Kidney epithelial cell (primary cell): ENCODE data around the gene QTRT2. TPM values are rescaled to one million over a fixed set of nuclear protein-coding genes. Genes with fewer than 3 reads are reported as not detected.

Experiments
- DNase-seq: peaks from one replicate; pipeline ENCODE4 v3.0.0-alpha.2; 2010; ENCODE audit warnings: low read depth
- H3K27me3 ChIP-seq: 2 replicates; pipeline ENCODE4 v1.6.0; 2011; ENCODE audit warnings: low read length; ENCODE audit not compliant: control insufficient read depth, insufficient read depth
- H3K36me3 ChIP-seq: 2 replicates; pipeline ENCODE4 v1.5.1; 2011; ENCODE audit warnings: low read length; ENCODE audit not compliant: control insufficient read depth, insufficient read depth
- H3K4me3 ChIP-seq: 2 replicates; pipeline ENCODE4 v1.5.1; 2011; ENCODE audit warnings: low read depth, mild to moderate bottlenecking, control low read depth, low read length
- total RNA-seq: library from RNA; depleted of rRNA; stranded (reverse); fragments of >200 nt; gene quantifications from 2 replicates; pipeline ENCODE4 v1.2.3, GENCODE V29; 2015
- TF ChIP-seq, protein P1 (sequence below): IDR thresholded peaks from 2 replicates; pipeline ENCODE4 v1.5.1; 2011; ENCODE audit warnings: mild to moderate bottlenecking, moderate library complexity, low read length, control low read depth, inconsistent platforms; ENCODE audit not compliant: insufficient read depth, poor library complexity, severe bottlenecking

Gene QTRT2
- total RNA-seq, 1 donor from 2014 or later, result 30.1 TPM

DNA sequence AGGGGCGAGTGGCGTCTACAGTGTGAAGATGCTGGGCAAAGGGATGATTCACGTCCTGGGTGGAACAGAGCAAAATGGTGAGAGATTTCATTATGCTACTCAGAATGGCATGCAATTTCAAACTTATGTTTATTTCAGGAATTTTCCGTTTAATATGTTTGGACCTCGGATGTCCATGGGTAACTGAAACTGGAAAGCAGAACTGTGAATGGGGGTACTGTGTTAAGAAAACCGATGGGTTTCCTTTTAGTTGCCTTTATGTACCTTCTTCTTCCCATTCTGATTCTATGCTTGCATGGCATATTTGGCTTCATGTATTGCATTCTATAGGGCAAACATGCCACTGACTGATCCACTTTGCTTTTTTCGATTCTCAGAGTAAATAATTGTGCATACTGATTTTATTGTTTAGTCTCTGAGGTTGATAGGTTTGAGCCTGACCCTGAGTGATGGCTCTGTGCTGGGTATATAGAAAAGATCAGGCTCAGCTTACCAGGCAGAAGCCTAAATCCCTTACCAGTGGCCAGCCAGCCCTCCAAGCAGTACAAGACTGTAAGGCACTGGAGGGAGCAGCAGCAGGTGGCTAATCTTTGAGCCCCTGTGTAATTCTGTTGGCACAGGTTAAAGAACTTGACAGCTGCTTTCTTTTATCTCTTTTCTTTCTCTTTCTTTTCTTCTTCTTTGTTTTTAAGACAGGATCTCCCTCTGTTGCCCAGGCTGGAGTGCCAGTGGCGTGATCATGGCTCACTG is 4.5 kb downstream of the QTRT2 start:
- H3K36me3 ChIP-seq, result no peaks in the 10 kb centered on the region
- DNase-seq, result no peak
- no peak overlapping the region for H3K4me3 ChIP-seq
- TF ChIP-seq, protein P1, sequence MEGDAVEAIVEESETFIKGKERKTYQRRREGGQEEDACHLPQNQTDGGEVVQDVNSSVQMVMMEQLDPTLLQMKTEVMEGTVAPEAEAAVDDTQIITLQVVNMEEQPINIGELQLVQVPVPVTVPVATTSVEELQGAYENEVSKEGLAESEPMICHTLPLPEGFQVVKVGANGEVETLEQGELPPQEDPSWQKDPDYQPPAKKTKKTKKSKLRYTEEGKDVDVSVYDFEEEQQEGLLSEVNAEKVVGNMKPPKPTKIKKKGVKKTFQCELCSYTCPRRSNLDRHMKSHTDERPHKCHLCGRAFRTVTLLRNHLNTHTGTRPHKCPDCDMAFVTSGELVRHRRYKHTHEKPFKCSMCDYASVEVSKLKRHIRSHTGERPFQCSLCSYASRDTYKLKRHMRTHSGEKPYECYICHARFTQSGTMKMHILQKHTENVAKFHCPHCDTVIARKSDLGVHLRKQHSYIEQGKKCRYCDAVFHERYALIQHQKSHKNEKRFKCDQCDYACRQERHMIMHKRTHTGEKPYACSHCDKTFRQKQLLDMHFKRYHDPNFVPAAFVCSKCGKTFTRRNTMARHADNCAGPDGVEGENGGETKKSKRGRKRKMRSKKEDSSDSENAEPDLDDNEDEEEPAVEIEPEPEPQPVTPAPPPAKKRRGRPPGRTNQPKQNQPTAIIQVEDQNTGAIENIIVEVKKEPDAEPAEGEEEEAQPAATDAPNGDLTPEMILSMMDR, result no peak
- no peaks in the 10 kb centered on the region for H3K27me3 ChIP-seq

DNA sequence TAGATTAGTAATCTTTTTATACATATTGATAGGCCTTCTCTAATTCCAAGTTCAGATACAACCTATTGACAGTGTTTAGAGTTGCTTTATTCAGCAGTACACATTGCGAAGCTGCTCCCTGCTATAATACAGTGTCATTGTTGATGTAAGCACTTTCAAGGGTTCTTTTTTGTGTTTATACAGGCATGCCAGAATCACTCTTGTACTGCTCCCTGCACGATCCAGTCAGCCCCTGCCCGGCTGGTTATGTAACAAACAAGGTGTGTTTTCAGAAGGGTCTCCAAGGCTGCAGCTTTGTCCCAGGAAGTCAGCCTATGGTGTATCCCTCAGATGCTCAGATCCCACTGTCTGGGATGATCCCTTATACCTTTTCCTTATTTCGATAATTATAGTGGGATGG is 11.3 kb downstream of the QTRT2 start:
- no peak for DNase-seq
- H3K4me3 ChIP-seq, result no peak overlapping the region
- no peaks in the 10 kb centered on the region for H3K27me3 ChIP-seq
- peaks cover 4% of the 10 kb centered on the region for H3K36me3 ChIP-seq
- TF ChIP-seq, protein P1, result no peak

DNA sequence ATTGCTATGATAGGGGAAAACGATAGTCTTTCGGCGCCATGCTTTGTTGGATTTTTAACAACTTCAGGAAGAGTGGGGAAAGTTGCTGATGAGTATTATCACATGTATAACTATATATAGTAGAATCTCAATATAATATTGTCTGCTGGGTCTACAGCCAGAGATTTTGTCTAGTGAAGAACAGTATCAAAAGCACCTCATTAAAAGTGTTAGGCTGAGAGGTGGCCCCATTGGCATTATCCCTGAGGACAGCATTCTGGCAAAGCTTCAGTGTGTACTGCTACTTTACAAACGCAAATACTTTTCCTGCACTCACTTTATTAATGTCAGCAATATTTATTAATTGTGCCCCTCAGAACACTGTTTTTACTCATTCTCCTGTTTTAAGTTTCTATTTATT is 11.8 kb downstream of the QTRT2 start:
- Histone ChIP-seq H3K36me3 (peaks cover 4% of the 10 kb centered on the region), H3K4me3 (no peak overlapping the region), H3K27me3 (no peaks in the 10 kb centered on the region)
- TF ChIP-seq, protein P1, result no peak
- DNase-seq, result no peak

DNA sequence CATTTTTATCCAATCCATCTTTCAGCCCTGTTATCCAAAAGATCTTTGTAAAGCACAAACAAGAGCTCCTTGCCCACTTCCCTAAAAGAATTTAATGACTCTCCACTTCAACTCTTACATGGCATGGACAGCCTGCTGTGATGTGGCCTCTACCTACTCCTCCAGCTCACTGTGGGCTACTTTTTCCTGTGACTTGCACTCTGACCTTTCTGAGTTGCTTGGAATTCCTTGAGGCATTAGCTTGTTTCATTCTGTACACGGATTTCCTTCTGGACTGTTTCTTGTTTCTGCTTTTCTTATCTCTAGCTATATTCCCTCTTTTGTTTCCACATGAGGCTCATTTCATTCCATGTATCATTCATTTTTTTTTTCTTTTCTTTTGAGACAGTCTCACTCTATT is 15.2 kb downstream of the QTRT2 start:
- Histone ChIP-seq H3K36me3 (peaks cover 6% of the 10 kb centered on the region), H3K27me3 (no peaks in the 10 kb centered on the region), H3K4me3 (no peak overlapping the region)
- DNase-seq, result no peak
- TF ChIP-seq, protein P1, result no peak

DNA sequence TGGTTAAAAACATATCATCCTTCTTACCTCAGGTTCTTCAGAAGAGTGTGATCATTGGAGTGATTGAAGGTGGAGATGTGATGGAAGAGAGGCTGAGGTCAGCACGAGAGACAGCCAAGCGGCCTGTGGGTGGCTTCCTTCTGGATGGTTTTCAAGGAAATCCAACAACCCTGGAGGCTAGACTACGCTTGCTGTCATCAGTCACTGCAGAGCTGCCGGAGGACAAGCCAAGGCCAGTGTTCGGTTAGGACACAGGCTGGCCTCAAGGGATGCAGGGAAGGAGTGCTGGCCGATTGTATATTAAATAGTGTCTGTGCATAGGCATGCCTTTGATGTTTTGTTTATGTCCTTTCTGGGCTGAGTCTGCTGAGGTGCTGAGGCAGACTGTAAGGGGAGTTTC is 20.2 kb downstream of the QTRT2 start:
- no peak for DNase-seq
- H3K4me3 ChIP-seq, result no peak overlapping the region
- H3K27me3 ChIP-seq, result no peaks in the 10 kb centered on the region
- TF ChIP-seq, protein P1, result no peak
- H3K36me3 ChIP-seq, result peaks cover 2% of the 10 kb centered on the region

DNA sequence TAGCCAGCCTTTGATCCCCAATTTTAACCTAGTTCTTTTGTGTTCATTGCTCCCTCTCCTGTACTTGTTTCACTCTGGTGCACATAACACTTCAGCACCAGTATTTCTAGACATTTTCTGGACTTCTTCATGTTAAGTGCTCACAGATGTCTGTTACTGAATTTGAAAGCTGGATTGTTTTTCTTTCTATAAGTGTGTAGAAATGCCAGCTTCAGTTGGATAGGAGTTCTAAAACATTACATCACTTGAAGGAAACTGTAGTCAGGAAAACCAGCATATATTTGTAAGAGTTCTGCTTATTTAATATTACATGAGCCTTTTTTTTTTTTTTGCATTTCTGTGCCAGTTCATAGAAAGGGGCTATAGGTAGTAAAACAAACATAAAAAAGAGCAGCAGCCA is 21.6 kb downstream of the QTRT2 start:
- no peaks in the 10 kb centered on the region for H3K27me3 ChIP-seq
- H3K36me3 ChIP-seq, result peaks cover 2% of the 10 kb centered on the region
- H3K4me3 ChIP-seq, result no peak overlapping the region
- TF ChIP-seq, protein P1, result no peak
- no peak for DNase-seq
